ENCODE data around the gene EPB41L3.

- TF ChIP-seq CTCF (IDR thresholded peaks at IDR 0.05): no peak
- TF ChIP-seq POLR2AphosphoS5 (IDR thresholded peaks at IDR 0.05): no peak
These were observed 12.6 kb upstream of the EPB41L3 start for GRCh38 chr18:5556310-5556974.
